ENCODE measurements around the gene UNK.

The UNK gene

GRCh38 chr17:75824666-75825065, 40.1 kb downstream of the UNK start (continued):
- TF ChIP-seq, protein P1, sequence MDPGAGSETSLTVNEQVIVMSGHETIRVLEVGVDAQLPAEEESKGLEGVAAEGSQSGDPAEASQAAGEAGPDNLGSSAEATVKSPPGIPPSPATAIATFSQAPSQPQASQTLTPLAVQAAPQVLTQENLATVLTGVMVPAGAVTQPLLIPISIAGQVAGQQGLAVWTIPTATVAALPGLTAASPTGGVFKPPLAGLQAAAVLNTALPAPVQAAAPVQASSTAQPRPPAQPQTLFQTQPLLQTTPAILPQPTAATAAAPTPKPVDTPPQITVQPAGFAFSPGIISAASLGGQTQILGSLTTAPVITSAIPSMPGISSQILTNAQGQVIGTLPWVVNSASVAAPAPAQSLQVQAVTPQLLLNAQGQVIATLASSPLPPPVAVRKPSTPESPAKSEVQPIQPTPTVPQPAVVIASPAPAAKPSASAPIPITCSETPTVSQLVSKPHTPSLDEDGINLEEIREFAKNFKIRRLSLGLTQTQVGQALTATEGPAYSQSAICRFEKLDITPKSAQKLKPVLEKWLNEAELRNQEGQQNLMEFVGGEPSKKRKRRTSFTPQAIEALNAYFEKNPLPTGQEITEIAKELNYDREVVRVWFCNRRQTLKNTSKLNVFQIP (CRISPR knock-in tag; IDR thresholded peaks at IDR 0.05; ENCODE audit: borderline replicate concordance, low read depth) = no peak
- no peak for TF ChIP-seq OSR1 (CRISPR knock-in tag; IDR thresholded peaks at IDR 0.05)

DNA sequence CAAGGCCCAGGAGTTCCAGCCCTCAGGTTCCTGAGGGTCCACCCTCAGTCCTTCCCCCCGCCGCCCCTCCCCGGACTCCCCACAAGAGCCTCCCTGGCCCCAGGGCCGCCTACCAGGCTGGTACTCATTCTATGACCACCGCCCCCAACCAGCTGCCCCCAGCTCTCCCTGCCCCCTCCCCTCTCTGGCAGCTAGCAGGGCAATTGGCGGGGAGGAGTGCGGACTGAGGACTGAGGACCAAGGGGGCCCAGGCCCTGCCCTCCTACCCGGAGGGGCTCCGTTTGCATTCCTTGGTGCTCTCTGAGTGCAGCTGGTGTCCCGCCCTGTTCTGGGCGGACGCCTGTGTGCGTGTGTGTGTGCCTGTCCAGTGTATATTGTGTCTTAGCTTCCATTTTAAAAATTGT, 40.5 kb downstream of the UNK start:
- no peak for ATAC-seq
- TF ChIP-seq ZFP3 (CRISPR knock-in tag; IDR thresholded peaks at IDR 0.05) (no peak), PPARA (CRISPR knock-in tag; IDR thresholded peaks at IDR 0.05; ENCODE audit: borderline replicate concordance) (no peak), GLIS3 (CRISPR knock-in tag; IDR thresholded peaks at IDR 0.05) (no peak), CREB5 (CRISPR knock-in tag; IDR thresholded peaks at IDR 0.05; ENCODE audit: low read depth) (no peak), ESRRG (CRISPR knock-in tag; IDR thresholded peaks at IDR 0.05) (no peak), SNAI2 (CRISPR knock-in tag; IDR thresholded peaks at IDR 0.05) (no peak), CSDC2 (CRISPR knock-in tag; IDR thresholded peaks at IDR 0.05) (no peak), OSR1 (CRISPR knock-in tag; IDR thresholded peaks at IDR 0.05) (no peak), ZNF70 (CRISPR knock-in tag; IDR thresholded peaks at IDR 0.05) (no peak), TOX (CRISPR knock-in tag; IDR thresholded peaks at IDR 0.05; ENCODE audit: borderline replicate concordance) (no peak), ZFP30 (CRISPR knock-in tag; IDR thresholded peaks at IDR 0.05) (no peak), RARB (CRISPR knock-in tag; IDR thresholded peaks at IDR 0.05) (no peak), BACH2 (CRISPR knock-in tag; IDR thresholded peaks at IDR 0.05; ENCODE audit: borderline replicate concordance) (no peak), ZNF8 (CRISPR knock-in tag; IDR thresholded peaks at IDR 0.05) (no peak), ZC3H10 (CRISPR knock-in tag; IDR thresholded peaks at IDR 0.05) (no peak)
- TF ChIP-seq, protein P2, sequence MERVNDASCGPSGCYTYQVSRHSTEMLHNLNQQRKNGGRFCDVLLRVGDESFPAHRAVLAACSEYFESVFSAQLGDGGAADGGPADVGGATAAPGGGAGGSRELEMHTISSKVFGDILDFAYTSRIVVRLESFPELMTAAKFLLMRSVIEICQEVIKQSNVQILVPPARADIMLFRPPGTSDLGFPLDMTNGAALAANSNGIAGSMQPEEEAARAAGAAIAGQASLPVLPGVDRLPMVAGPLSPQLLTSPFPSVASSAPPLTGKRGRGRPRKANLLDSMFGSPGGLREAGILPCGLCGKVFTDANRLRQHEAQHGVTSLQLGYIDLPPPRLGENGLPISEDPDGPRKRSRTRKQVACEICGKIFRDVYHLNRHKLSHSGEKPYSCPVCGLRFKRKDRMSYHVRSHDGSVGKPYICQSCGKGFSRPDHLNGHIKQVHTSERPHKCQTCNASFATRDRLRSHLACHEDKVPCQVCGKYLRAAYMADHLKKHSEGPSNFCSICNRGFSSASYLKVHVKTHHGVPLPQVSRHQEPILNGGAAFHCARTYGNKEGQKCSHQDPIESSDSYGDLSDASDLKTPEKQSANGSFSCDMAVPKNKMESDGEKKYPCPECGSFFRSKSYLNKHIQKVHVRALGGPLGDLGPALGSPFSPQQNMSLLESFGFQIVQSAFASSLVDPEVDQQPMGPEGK (CRISPR knock-in tag; IDR thresholded peaks at IDR 0.05; ENCODE audit: borderline replicate concordance) = no peak
- TF ChIP-seq, protein P3, sequence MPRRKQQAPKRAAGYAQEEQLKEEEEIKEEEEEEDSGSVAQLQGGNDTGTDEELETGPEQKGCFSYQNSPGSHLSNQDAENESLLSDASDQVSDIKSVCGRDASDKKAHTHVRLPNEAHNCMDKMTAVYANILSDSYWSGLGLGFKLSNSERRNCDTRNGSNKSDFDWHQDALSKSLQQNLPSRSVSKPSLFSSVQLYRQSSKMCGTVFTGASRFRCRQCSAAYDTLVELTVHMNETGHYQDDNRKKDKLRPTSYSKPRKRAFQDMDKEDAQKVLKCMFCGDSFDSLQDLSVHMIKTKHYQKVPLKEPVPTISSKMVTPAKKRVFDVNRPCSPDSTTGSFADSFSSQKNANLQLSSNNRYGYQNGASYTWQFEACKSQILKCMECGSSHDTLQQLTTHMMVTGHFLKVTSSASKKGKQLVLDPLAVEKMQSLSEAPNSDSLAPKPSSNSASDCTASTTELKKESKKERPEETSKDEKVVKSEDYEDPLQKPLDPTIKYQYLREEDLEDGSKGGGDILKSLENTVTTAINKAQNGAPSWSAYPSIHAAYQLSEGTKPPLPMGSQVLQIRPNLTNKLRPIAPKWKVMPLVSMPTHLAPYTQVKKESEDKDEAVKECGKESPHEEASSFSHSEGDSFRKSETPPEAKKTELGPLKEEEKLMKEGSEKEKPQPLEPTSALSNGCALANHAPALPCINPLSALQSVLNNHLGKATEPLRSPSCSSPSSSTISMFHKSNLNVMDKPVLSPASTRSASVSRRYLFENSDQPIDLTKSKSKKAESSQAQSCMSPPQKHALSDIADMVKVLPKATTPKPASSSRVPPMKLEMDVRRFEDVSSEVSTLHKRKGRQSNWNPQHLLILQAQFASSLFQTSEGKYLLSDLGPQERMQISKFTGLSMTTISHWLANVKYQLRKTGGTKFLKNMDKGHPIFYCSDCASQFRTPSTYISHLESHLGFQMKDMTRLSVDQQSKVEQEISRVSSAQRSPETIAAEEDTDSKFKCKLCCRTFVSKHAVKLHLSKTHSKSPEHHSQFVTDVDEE (CRISPR knock-in tag; IDR thresholded peaks at IDR 0.05) = no peak
- TF ChIP-seq, protein P1 (CRISPR knock-in tag; IDR thresholded peaks at IDR 0.05; ENCODE audit: borderline replicate concordance, low read depth) = no peak

GRCh38 chr17:75825748-75826370, 41.3 kb downstream of the UNK start:
- TF ChIP-seq ZFP3 (CRISPR knock-in tag; IDR thresholded peaks at IDR 0.05) = no peak
- no peak for TF ChIP-seq CSDC2 (CRISPR knock-in tag; IDR thresholded peaks at IDR 0.05)
- no peak for TF ChIP-seq ZNF8 (CRISPR knock-in tag; IDR thresholded peaks at IDR 0.05)
- TF ChIP-seq, protein P2 (CRISPR knock-in tag; IDR thresholded peaks at IDR 0.05; ENCODE audit: borderline replicate concordance) = no peak
- no peak for TF ChIP-seq BACH2 (CRISPR knock-in tag; IDR thresholded peaks at IDR 0.05; ENCODE audit: borderline replicate concordance)
- no peak for TF ChIP-seq TCF4 (CRISPR knock-in tag; IDR thresholded peaks at IDR 0.05; ENCODE audit: borderline replicate concordance)
- TF ChIP-seq, protein P3 (CRISPR knock-in tag; IDR thresholded peaks at IDR 0.05) = no peak
- TF ChIP-seq ZNF70 (CRISPR knock-in tag; IDR thresholded peaks at IDR 0.05) = no peak
- no peak for ATAC-seq

All from SK-N-SH treated with all-trans-retinoic acid at 6 μM for 48 hours (cell line).